Neural cell (in vitro differentiated cells): ENCODE measurements around the gene PQBP1. TPM values are rescaled to one million over a fixed set of nuclear protein-coding genes. Genes with fewer than 3 reads are reported as not detected.

ENCODE experiments used
- H2AFZ ChIP-seq: fragments of 200-600, 300-800 bp; sonication (generic), shearing (Covaris generic); 2 replicates; pipeline ENCODE4 v1.6.0; 2014; ENCODE audit warnings: low read depth, mild to moderate bottlenecking, antibody characterized with exemption, low read length, moderate library complexity
- H3F3A ChIP-seq: fragments of 200-600 bp; shearing (Covaris generic); 2 replicates; pipeline ENCODE4 v1.6.1; 2016; ENCODE audit warnings: mild to moderate bottlenecking, moderate library complexity, mixed read lengths, antibody characterized with exemption, low read length; ENCODE audit not compliant: insufficient read depth, poor library complexity, severe bottlenecking
- H3K27ac ChIP-seq: fragments of 200-600, 300-800 bp; sonication (generic), shearing (Covaris generic); 2 replicates; pipeline ENCODE4 v1.5.1; 2014; ENCODE audit warnings: mild to moderate bottlenecking, low read length, moderate library complexity
- H3K27me3 ChIP-seq: fragments of 300-800, 200-600 bp; sonication (generic), shearing (Covaris generic); 2 replicates; pipeline ENCODE4 v1.6.0; 2014; ENCODE audit warnings: mild to moderate bottlenecking, low read depth, low read length, moderate library complexity; ENCODE audit not compliant: insufficient read depth
- H3K36me3 ChIP-seq: fragments of 300-800, 200-600 bp; sonication (generic), shearing (Covaris generic); 2 replicates; pipeline ENCODE4 v1.5.1; 2014; ENCODE audit warnings: mild to moderate bottlenecking, antibody characterized with exemption, low read length, moderate library complexity; ENCODE audit not compliant: insufficient read depth
- H3K4me2 ChIP-seq: fragments of 300-800, 200-600 bp; sonication (generic), shearing (Covaris generic); 2 replicates; pipeline ENCODE4 v1.6.0; 2014; ENCODE audit warnings: mild to moderate bottlenecking, low read length
- H3K4me3 ChIP-seq: fragments of 300-800, 200-600 bp; sonication (generic), shearing (Covaris generic); 2 replicates; pipeline ENCODE4 v1.5.1; 2014; ENCODE audit warnings: mild to moderate bottlenecking, low read length, moderate library complexity
- H3K79me2 ChIP-seq: fragments of 200-600 bp; shearing (Covaris generic); replicated peaks from 2 replicates; pipeline ENCODE4 v1.6.0; 2014; ENCODE audit warnings: mild to moderate bottlenecking, low read length, moderate library complexity; ENCODE audit not compliant: insufficient read depth
- H3K9ac ChIP-seq: fragments of 300-800, 200-600 bp; sonication (generic), shearing (Covaris generic); 2 replicates; pipeline ENCODE4 v1.6.1; 2016; ENCODE audit warnings: mild to moderate bottlenecking, low read length, mixed read lengths
- H3K9me2 ChIP-seq: fragments of 200-600 bp; shearing (Covaris generic); 2 replicates; pipeline ENCODE4 v1.6.1; 2016; ENCODE audit warnings: mild to moderate bottlenecking, low read length, mixed read lengths; ENCODE audit not compliant: insufficient read depth
- H3K9me3 ChIP-seq: fragments of 200-600, 300-800 bp; sonication (generic), shearing (Covaris generic); 2 replicates; pipeline ENCODE4 v1.6.1; 2016; ENCODE audit warnings: mild to moderate bottlenecking, mixed run types, low read length, moderate library complexity, mixed read lengths
- H4K20me1 ChIP-seq: fragments of 200-600 bp; shearing (Covaris generic); 2 replicates; pipeline ENCODE4 v1.6.1; 2016; ENCODE audit warnings: mild to moderate bottlenecking, mixed run types; ENCODE audit not compliant: insufficient read depth
- EP300 ChIP-seq: fragments of 450-650 bp; conservative IDR thresholded peaks from 2 replicates; pipeline ENCODE4 v1.6.1; 2014; ENCODE audit warnings: antibody characterized with exemption, mild to moderate bottlenecking, moderate library complexity; ENCODE audit not compliant: poor library complexity, severe bottlenecking
- EZH2 ChIP-seq: fragments of 200-600, 300-800 bp; shearing (Covaris generic), sonication (generic); IDR thresholded peaks from 2 replicates; pipeline ENCODE4 v1.6.1; 2014; ENCODE audit warnings: antibody characterized with exemption, low read length, borderline replicate concordance, mild to moderate bottlenecking; ENCODE audit not compliant: insufficient read depth, poor library complexity, severe bottlenecking
- MXI1 ChIP-seq: fragments of 450-650 bp; conservative IDR thresholded peaks from 2 replicates; pipeline ENCODE4 v1.6.1; 2014; ENCODE audit warnings: antibody characterized with exemption, mild to moderate bottlenecking; ENCODE audit not compliant: poor library complexity, severe bottlenecking
- POLR2AphosphoS5 ChIP-seq: IDR thresholded peaks from 2 replicates; pipeline ENCODE4 v1.6.1; 2012
- RAD21 ChIP-seq: fragments of 450-650 bp; conservative IDR thresholded peaks from 2 replicates; pipeline ENCODE4 v1.6.1; 2014; ENCODE audit warnings: antibody characterized with exemption, mild to moderate bottlenecking, moderate library complexity
- SMC3 ChIP-seq: fragments of 450-650 bp; conservative IDR thresholded peaks from 2 replicates; pipeline ENCODE4 v1.6.1; 2014; ENCODE audit warnings: antibody characterized with exemption, mild to moderate bottlenecking, moderate library complexity; ENCODE audit not compliant: poor library complexity
- TAF1 ChIP-seq: IDR thresholded peaks from 2 replicates; pipeline ENCODE4 v1.6.1; 2012; ENCODE audit warnings: low read depth
- polyA plus RNA-seq: library from polyadenylated mRNA; depleted of rRNA; stranded (reverse); fragments of >200 nt; gene quantifications from 2 replicates; pipeline ENCODE4 v1.2.3, GENCODE V29; 2014
- TF ChIP-seq, protein P1 (sequence below): fragments of 450-650 bp; IDR thresholded peaks from 2 replicates; pipeline ENCODE4 v1.5.1; 2014; ENCODE audit warnings: antibody characterized with exemption, mild to moderate bottlenecking, moderate library complexity; ENCODE audit not compliant: poor library complexity, severe bottlenecking
- TF ChIP-seq, protein P2 (sequence below): IDR thresholded peaks from 2 replicates; pipeline ENCODE4 v1.6.1; 2012; ENCODE audit warnings: borderline replicate concordance

Gene PQBP1
- polyA plus RNA-seq, 1 donor from 2014 or later = 70.8 TPM

DNA sequence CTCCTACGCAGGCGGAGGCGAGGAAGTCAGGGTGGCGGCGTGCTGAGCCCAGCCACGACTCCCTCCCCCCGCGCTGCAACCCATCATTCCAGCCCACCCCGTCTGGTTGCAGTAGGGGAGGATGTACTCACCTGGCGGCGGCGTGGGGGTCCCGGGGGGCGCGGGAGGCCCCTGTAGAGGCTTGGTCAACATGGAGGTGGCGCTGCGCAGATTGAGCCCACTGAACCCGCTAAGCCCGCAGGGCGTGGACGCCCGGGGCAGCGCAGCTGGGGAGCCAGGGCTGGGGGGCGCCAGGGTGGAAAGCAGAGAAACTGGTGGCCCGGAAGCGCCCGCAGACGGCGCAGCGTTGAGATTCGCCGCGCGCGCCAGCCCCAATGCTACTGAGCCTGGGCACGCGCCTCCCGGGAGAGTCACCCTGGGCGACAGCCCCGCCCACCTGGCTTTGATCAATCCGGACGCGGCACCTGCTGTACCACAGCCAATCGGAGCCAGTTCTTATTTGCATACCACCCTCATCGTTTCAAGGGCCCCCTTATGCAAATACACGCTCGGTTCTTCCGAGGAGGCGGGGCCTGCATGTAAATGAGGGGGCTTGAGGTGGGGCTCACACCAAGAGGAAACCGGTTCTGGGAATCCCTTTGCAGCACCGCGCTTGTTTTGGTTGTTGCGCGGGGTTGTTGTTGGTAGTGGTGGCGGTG is 21.1 kb downstream of the PQBP1 start, which contains the start of gene PIM2:
Gene PIM2, minus strand, starts transcription at position 382 of the 698 bp plus-strand sequence. Its CDS starts 190 bp downstream, at position 192.
- TF ChIP-seq, protein P1, sequence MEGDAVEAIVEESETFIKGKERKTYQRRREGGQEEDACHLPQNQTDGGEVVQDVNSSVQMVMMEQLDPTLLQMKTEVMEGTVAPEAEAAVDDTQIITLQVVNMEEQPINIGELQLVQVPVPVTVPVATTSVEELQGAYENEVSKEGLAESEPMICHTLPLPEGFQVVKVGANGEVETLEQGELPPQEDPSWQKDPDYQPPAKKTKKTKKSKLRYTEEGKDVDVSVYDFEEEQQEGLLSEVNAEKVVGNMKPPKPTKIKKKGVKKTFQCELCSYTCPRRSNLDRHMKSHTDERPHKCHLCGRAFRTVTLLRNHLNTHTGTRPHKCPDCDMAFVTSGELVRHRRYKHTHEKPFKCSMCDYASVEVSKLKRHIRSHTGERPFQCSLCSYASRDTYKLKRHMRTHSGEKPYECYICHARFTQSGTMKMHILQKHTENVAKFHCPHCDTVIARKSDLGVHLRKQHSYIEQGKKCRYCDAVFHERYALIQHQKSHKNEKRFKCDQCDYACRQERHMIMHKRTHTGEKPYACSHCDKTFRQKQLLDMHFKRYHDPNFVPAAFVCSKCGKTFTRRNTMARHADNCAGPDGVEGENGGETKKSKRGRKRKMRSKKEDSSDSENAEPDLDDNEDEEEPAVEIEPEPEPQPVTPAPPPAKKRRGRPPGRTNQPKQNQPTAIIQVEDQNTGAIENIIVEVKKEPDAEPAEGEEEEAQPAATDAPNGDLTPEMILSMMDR = peak; percentile 28
- TF ChIP-seq EP300 (no peak), EZH2 (no peak), TAF1 (peak; percentile 91), SMC3 (no peak), RAD21 (no peak), MXI1 (peak; percentile 56), POLR2AphosphoS5 (peak; percentile 76)
- TF ChIP-seq, protein P2, sequence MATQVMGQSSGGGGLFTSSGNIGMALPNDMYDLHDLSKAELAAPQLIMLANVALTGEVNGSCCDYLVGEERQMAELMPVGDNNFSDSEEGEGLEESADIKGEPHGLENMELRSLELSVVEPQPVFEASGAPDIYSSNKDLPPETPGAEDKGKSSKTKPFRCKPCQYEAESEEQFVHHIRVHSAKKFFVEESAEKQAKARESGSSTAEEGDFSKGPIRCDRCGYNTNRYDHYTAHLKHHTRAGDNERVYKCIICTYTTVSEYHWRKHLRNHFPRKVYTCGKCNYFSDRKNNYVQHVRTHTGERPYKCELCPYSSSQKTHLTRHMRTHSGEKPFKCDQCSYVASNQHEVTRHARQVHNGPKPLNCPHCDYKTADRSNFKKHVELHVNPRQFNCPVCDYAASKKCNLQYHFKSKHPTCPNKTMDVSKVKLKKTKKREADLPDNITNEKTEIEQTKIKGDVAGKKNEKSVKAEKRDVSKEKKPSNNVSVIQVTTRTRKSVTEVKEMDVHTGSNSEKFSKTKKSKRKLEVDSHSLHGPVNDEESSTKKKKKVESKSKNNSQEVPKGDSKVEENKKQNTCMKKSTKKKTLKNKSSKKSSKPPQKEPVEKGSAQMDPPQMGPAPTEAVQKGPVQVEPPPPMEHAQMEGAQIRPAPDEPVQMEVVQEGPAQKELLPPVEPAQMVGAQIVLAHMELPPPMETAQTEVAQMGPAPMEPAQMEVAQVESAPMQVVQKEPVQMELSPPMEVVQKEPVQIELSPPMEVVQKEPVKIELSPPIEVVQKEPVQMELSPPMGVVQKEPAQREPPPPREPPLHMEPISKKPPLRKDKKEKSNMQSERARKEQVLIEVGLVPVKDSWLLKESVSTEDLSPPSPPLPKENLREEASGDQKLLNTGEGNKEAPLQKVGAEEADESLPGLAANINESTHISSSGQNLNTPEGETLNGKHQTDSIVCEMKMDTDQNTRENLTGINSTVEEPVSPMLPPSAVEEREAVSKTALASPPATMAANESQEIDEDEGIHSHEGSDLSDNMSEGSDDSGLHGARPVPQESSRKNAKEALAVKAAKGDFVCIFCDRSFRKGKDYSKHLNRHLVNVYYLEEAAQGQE = peak; percentile 69
- Histone ChIP-seq H2AFZ (no peak within 1 kb of the TSS), H3K27me3 (no peaks in the 10 kb centered on the region)

DNA sequence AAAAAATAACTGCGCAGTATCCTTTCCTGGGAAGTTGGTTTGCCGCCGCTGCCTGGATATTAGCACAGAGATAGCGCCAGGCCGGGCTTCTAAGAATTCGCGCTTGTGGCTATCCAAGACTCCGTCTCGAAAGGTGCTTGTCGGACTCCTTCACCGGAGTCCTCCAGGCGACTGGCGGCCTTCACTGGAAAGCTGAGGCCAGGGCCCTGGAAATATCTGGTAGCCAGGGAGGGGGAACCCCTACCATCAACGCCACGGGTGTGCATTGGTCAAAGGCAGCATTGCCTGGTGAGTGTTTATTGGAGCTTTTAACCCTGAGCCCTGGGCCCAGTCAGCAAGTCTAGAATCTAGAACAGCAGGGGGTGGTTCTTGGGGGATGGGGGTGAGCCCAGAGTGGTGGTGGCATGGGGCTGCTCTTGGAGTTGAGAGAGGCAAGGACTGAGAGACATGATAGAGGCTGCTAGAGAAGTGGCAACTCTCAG is 21.7 kb downstream of the PQBP1 start:
- Histone ChIP-seq H3K9me2 (no peaks in the 10 kb centered on the region), H3K36me3 (no peaks in the 10 kb centered on the region), H2AFZ (no peak overlapping the region), H3K79me2 (no peaks in the 10 kb centered on the region), H3F3A (no peaks in the 10 kb centered on the region), H3K4me2 (peak overlapping the region; percentile 44), H3K9me3 (no peaks in the 10 kb centered on the region), H3K4me3 (peak overlapping the region; percentile 74), H3K27me3 (no peaks in the 10 kb centered on the region), H3K9ac (peak overlapping the region; percentile 61), H4K20me1 (no peaks in the 10 kb centered on the region), H3K27ac (peak overlapping the region; percentile 66)
- no peak for TF ChIP-seq TAF1
- TF ChIP-seq POLR2AphosphoS5 = no peak
- TF ChIP-seq MXI1 = no peak
- no peak for TF ChIP-seq SMC3
- TF ChIP-seq, protein P1 = no peak
- no peak for TF ChIP-seq EP300
- no peak for TF ChIP-seq EZH2
- TF ChIP-seq, protein P2 = no peak
- TF ChIP-seq RAD21 = no peak

More for the DNA sequence above, 21.1 kb downstream of the PQBP1 start, which contains the start of gene PIM2:
- Histone ChIP-seq H3F3A (no peaks in the 10 kb centered on the region), H3K9me2 (no peaks in the 10 kb centered on the region), H3K36me3 (no peaks in the 10 kb centered on the region), H3K4me2 (peak within 1 kb of the TSS; percentile 65), H3K9me3 (no peaks in the 10 kb centered on the region), H3K9ac (peak within 1 kb of the TSS; percentile 66), H4K20me1 (no peaks in the 10 kb centered on the region), H3K79me2 (no peaks in the 10 kb centered on the region), H3K4me3 (peak within 1 kb of the TSS; percentile 74), H3K27ac (peak within 1 kb of the TSS; percentile 66)
